HepG2 (cell line): ENCODE data around the gene LMAN1L. TPM values are rescaled to one million over a fixed set of nuclear protein-coding genes. Genes with fewer than 3 reads are reported as not detected.

Source experiments
- ATAC-seq: fragments of 200-7000 bp; cut with Tn5 transposase; 3 replicates; pipeline ENCODE4 v1.9.1; 2020; ENCODE audit warnings: mild to moderate bottlenecking, moderate library complexity
- BruUV-seq: library from RNA; stranded (reverse); fragments of 400-500 nt; replicated peaks from 2 replicates; lab custom pipeline; 2021; lab: Mats Ljungman, UMichigan
- CTCF ChIA-PET: fragments of 300-600 bp; formaldehyde crosslinking; extraction: SDS; loops from one replicate; lab custom pipeline; 2021; ENCODE audit warnings: low total read pairs, inconsistent platforms, low intra/inter-chr PET ratio; lab: Yijun Ruan, JAX
- POLR2A ChIA-PET: fragments of 350-600 bp; sonication (Branson Sonifier 250); formaldehyde crosslinking; loops from one replicate; lab custom pipeline; 2020; ENCODE audit warnings: antibody characterized with exemption, inconsistent platforms; lab: Yijun Ruan, JAX
- DNase-seq: peaks from one replicate; pipeline ENCODE4 v3.0.0-alpha.2; 2015; ENCODE audit warnings: low spot score
- FAIRE-seq: peaks from 3 replicates; lab custom pipeline; 2011; peaks lifted over from hg19 to GRCh38; lab: Jason Lieb, UNC
- H2AFZ ChIP-seq: one replicate; pipeline ENCODE4 v1.6.1; 2011; ENCODE audit warnings: low read length, inconsistent platforms
- H3K27ac ChIP-seq: fragments of 300-600 bp; 3 replicates; pipeline ENCODE4 v1.8.0; 2011; ENCODE audit warnings: mixed run types, mild to moderate bottlenecking, mixed read lengths, low read length, inconsistent platforms; ENCODE audit not compliant: insufficient read depth; ENCODE audit errors: extremely low read length
- H3K27me3 ChIP-seq, 2 experiments: fragments of 200-600 bp in 1 of 2; 2 replicates in 1 of 2; 3 replicates in 1 of 2; pipeline versions ENCODE4 v1.6.0 to v1.8.0; 2011; ENCODE audit warnings: low read length in 2 of 2, mild to moderate bottlenecking in 2 of 2, moderate library complexity in 2 of 2, inconsistent platforms in 1 of 2; ENCODE audit not compliant: insufficient read depth in 2 of 2, control insufficient read depth in 1 of 2
- H3K36me3 ChIP-seq, 2 experiments: fragments of 200-600 bp in 1 of 2; replicated peaks in 1 of 2; 2 replicates in 1 of 2; 3 replicates in 1 of 2; pipeline versions ENCODE4 v1.5.1 to v1.8.0; 2011; ENCODE audit warnings: low read length in 2 of 2, inconsistent platforms in 1 of 2; ENCODE audit not compliant: insufficient read depth in 2 of 2, control insufficient read depth in 1 of 2
- H3K4me1 ChIP-seq: 2 replicates; pipeline ENCODE4 v1.5.1; 2012; ENCODE audit warnings: low read length, inconsistent platforms; ENCODE audit not compliant: insufficient read depth
- H3K4me2 ChIP-seq: 2 replicates; pipeline ENCODE4 v1.6.0; 2011; ENCODE audit warnings: low read depth, low read length, inconsistent platforms
- H3K4me3 ChIP-seq, 3 experiments: fragments of 200-600 bp in 1 of 3; sonication (generic), shearing (Covaris generic) in 1 of 3; replicated peaks in 1 of 3; 2 replicates each; pipeline ENCODE4 v1.5.1; 2011 to 2016; ENCODE audit warnings: low read length in 3 of 3, inconsistent platforms in 2 of 3, low read depth in 2 of 3, mild to moderate bottlenecking in 2 of 3, control low read depth in 1 of 3, mixed read lengths in 1 of 3; ENCODE audit not compliant: insufficient read depth in 1 of 3
- H3K79me2 ChIP-seq: one replicate; pipeline ENCODE4 v1.6.1; 2011; ENCODE audit warnings: low read length, inconsistent platforms; ENCODE audit not compliant: insufficient read depth
- H3K9ac ChIP-seq: 2 replicates; pipeline ENCODE4 v1.6.0; 2011; ENCODE audit warnings: mild to moderate bottlenecking, low read depth, low read length, inconsistent platforms; ENCODE audit not compliant: insufficient read depth
- H3K9me3 ChIP-seq: 2 replicates; pipeline ENCODE4 v1.5.1; 2012; ENCODE audit warnings: mild to moderate bottlenecking, low read length
- H4K20me1 ChIP-seq: 2 replicates; pipeline ENCODE4 v1.6.0; 2011; ENCODE audit warnings: inconsistent platforms, mild to moderate bottlenecking, low read length, moderate library complexity; ENCODE audit not compliant: insufficient read depth
- FOXC1 ChIP-seq: sonication (generic); formaldehyde crosslinking; IDR thresholded peaks from 2 replicates; pipeline ENCODE4 v1.8.0; 2022; ENCODE audit warnings: mild to moderate bottlenecking, missing genetic modification reagents, borderline replicate concordance
- MAFK ChIP-seq, 2 experiments: IDR thresholded peaks in 1 of 2; conservative IDR thresholded peaks in 1 of 2; 2 replicates each; pipeline ENCODE4 v1.6.1; 2011; ENCODE audit warnings: improper control_type of control experiment in 2 of 2, low read length in 2 of 2
- MZF1 ChIP-seq: sonication (generic); formaldehyde crosslinking; IDR thresholded peaks from 2 replicates; pipeline ENCODE4 v1.8.1; 2023; ENCODE audit warnings: mild to moderate bottlenecking, missing genetic modification reagents, borderline replicate concordance
- NFE2 ChIP-seq: sonication (generic); formaldehyde crosslinking; IDR thresholded peaks from 2 replicates; pipeline ENCODE4 v1.4.0; 2020; ENCODE audit warnings: missing genetic modification reagents
- PAWR ChIP-seq: sonication (generic); formaldehyde crosslinking; IDR thresholded peaks from 2 replicates; pipeline ENCODE4 v1.4.0; 2020; ENCODE audit warnings: missing genetic modification reagents, mild to moderate bottlenecking, borderline replicate concordance
- STAG1 ChIP-seq: sonication (generic); formaldehyde crosslinking; IDR thresholded peaks from 2 replicates; pipeline ENCODE4 v1.4.0; 2020; ENCODE audit warnings: missing genetic modification reagents
- XRCC5 ChIP-seq: fragments of 200-400 bp; formaldehyde crosslinking; optimal IDR thresholded peaks from 2 replicates; pipeline ENCODE3; 2017; ENCODE audit warnings: mild to moderate bottlenecking, low read length
- ZBTB3 ChIP-seq: sonication (generic); formaldehyde crosslinking; IDR thresholded peaks from 2 replicates; pipeline ENCODE4 v1.4.0; 2020; ENCODE audit warnings: low read depth, mild to moderate bottlenecking, moderate library complexity, missing genetic modification reagents, borderline replicate concordance
- ZFP36L1 ChIP-seq: sonication (generic); formaldehyde crosslinking; IDR thresholded peaks from 2 replicates; pipeline ENCODE4 v1.8.0; 2022; ENCODE audit warnings: mild to moderate bottlenecking, missing genetic modification reagents, moderate library complexity
- ZNF180 ChIP-seq: sonication (generic); formaldehyde crosslinking; IDR thresholded peaks from 2 replicates; pipeline ENCODE4 v1.4.0; 2020; ENCODE audit warnings: low read depth, missing genetic modification reagents, borderline replicate concordance
- ZNF224 ChIP-seq: sonication (generic); formaldehyde crosslinking; IDR thresholded peaks from 2 replicates; pipeline ENCODE4 v1.5.0; 2020; ENCODE audit warnings: mild to moderate bottlenecking, missing genetic modification reagents
- ZNF660 ChIP-seq: sonication (generic); formaldehyde crosslinking; IDR thresholded peaks from 2 replicates; pipeline ENCODE4 v1.5.1; 2020; ENCODE audit warnings: mild to moderate bottlenecking, low read depth, missing genetic modification reagents, borderline replicate concordance
- WGBS: methylation state at CpG from one replicate; pipeline ENCODE4 v1.1.6; 2017; ENCODE audit warnings: low lambda C conversion rate; 5-methylcytosine and 5-hydroxymethylcytosine counted together
- in situ Hi-C: cut with HindIII; loops from 2 replicates; pipeline ENCODE4 v1.10.0; 2017; ENCODE audit warnings: low pct_unique_long_range_greater_than_20kb; ENCODE audit not compliant: extremely low pct_ligation_motif_present
- intact Hi-C: fragments of 100-400 bp; cut with micrococcal nuclease; formaldehyde crosslinking; loops from one replicate; pipeline ENCODE4 v1.10.0; 2022; ENCODE audit not compliant: unreplicated experiment
- polyA plus RNA-seq, 8 experiments: library from polyadenylated mRNA; depleted of rRNA in 3 of 8; stranded (reverse) in 7 of 8; unstranded in 1 of 8; fragments of >200 nt; fragmentation: Illumina TruSeq in 4 of 8; extraction: Trizol in 4 of 8; gene quantifications; 2 replicates each; pipeline versions ENCODE4 v1.2.1 to v1.2.3, GENCODE V29; 2011 to 2016; ENCODE audit warnings: low read depth in 4 of 8, missing spikeins in 1 of 8, mixed read lengths in 1 of 8; ENCODE audit not compliant: insufficient read depth in 1 of 8
- total RNA-seq, 5 experiments: library from RNA; depleted of rRNA; stranded (reverse); fragments of >200 nt; fragmentation: Illumina TruSeq; extraction: Trizol; gene quantifications; 2 replicates each; pipeline ENCODE4 v1.2.3, GENCODE V29; 2016; ENCODE audit warnings: low read depth in 1 of 5
- TF ChIP-seq, protein P1 (sequence below): sonication (generic); formaldehyde crosslinking; IDR thresholded peaks from 2 replicates; pipeline ENCODE4 v1.5.0; 2020; ENCODE audit warnings: mild to moderate bottlenecking, missing genetic modification reagents, moderate library complexity
- TF ChIP-seq, protein P2 (sequence below): sonication (generic); formaldehyde crosslinking; IDR thresholded peaks from 2 replicates; pipeline ENCODE4 v1.4.0; 2020; ENCODE audit warnings: low read depth, mild to moderate bottlenecking, missing genetic modification reagents
- TF ChIP-seq, protein P3 (sequence below): IDR thresholded peaks from 2 replicates; pipeline ENCODE4 v1.6.1; 2016; ENCODE audit warnings: low read depth, borderline replicate concordance
- TF ChIP-seq, protein P4 (sequence below): sonication (generic); formaldehyde crosslinking; IDR thresholded peaks from 2 replicates; pipeline ENCODE4 v1.4.0; 2020; ENCODE audit warnings: mild to moderate bottlenecking, missing genetic modification reagents, borderline replicate concordance

The LMAN1L gene
- total and polyA plus RNA-seq, 2 of the 13 experiments (the other 11 are each of a cell fraction or from before 2014, with no cell fraction given): not detected

DNA sequence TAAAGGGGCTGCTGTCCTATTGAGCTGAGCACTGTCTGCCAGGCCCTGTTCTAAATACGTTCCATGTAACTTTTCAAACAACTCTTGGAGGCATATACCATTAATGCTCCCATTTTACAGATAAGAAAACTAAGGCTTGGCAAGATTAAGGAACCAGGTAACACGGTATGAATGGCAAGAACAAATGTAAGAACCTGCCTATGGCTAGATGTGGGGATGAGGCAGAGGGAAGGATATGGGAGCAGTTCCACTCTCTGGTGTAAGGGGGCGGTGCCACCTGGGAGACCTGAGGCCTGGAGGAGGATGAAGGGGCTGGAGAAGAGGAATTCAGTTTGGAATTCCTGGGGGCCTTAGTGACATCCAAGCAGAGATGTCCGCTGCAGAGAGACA is 3.8 kb upstream of the LMAN1L start (continued):
- TF ChIP-seq, protein P1, sequence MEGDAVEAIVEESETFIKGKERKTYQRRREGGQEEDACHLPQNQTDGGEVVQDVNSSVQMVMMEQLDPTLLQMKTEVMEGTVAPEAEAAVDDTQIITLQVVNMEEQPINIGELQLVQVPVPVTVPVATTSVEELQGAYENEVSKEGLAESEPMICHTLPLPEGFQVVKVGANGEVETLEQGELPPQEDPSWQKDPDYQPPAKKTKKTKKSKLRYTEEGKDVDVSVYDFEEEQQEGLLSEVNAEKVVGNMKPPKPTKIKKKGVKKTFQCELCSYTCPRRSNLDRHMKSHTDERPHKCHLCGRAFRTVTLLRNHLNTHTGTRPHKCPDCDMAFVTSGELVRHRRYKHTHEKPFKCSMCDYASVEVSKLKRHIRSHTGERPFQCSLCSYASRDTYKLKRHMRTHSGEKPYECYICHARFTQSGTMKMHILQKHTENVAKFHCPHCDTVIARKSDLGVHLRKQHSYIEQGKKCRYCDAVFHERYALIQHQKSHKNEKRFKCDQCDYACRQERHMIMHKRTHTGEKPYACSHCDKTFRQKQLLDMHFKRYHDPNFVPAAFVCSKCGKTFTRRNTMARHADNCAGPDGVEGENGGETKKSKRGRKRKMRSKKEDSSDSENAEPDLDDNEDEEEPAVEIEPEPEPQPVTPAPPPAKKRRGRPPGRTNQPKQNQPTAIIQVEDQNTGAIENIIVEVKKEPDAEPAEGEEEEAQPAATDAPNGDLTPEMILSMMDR: peak; percentile 25; the same call in 1 of the 2 replicates
- TF ChIP-seq ZNF660 (CRISPR knock-in tag): no peak
- TF ChIP-seq MZF1 (CRISPR knock-in tag): no peak
- TF ChIP-seq ZBTB3 (CRISPR knock-in tag): no peak
- TF ChIP-seq STAG1 (CRISPR knock-in tag): peak; percentile 31; the same call in 1 of the 2 replicates
- TF ChIP-seq, protein P2, sequence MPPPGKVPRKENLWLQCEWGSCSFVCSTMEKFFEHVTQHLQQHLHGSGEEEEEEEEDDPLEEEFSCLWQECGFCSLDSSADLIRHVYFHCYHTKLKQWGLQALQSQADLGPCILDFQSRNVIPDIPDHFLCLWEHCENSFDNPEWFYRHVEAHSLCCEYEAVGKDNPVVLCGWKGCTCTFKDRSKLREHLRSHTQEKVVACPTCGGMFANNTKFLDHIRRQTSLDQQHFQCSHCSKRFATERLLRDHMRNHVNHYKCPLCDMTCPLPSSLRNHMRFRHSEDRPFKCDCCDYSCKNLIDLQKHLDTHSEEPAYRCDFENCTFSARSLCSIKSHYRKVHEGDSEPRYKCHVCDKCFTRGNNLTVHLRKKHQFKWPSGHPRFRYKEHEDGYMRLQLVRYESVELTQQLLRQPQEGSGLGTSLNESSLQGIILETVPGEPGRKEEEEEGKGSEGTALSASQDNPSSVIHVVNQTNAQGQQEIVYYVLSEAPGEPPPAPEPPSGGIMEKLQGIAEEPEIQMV: no peak
- no peak for TF ChIP-seq FOXC1 (CRISPR knock-in tag)
- TF ChIP-seq ZNF180 (CRISPR knock-in tag): no peak
- TF ChIP-seq, protein P3, sequence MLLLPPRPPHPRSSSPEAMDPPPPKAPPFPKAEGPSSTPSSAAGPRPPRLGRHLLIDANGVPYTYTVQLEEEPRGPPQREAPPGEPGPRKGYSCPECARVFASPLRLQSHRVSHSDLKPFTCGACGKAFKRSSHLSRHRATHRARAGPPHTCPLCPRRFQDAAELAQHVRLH: no peak

DNA sequence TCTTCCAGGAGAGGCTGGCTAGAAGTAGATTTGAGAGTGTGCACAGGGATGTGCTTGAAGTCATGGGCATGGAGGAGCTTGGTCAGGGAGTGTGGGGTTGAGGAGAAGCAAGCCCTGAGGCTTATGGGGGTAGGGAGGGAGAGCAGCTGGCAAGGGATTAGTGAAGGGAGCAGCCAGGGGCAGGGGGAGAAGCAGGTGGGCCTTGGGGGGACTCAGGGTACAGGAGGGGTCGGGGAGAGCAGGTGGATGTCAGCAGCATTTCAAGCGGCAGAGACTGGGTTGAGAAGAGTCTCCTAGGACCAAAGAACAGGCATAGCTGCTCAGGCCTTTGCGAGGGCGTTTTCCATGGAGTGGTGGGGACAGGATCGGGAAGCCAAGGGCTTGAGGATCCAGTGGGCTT is 3.4 kb upstream of the LMAN1L start:
- ChIA-PET CTCF (no interaction called here), POLR2A (no interaction called here)
- DNase-seq: no peak
- Histone ChIP-seq H3K4me3 (no peak overlapping the region), H3K27me3 (peaks cover 0 to 8% of the 10 kb centered on the region in 2 experiments; a peak in 2 of 5 replicates), H3K36me3 (no peaks in the 10 kb centered on the region; a peak in 1 of 5 replicates), H3K4me1 (peaks cover 10% of the 10 kb centered on the region), H3K9me3 (no peaks in the 10 kb centered on the region), H3K9ac (no peak overlapping the region), H3K27ac (no peak overlapping the region), H3K4me2 (no peak overlapping the region), H2AFZ (no peak overlapping the region), H4K20me1 (no peaks in the 10 kb centered on the region), H3K79me2 (no peaks in the 10 kb centered on the region)
- 14% methylated on average over 5 of the region's 5 CpGs for WGBS
- BruUV-seq: no TSS peak
- no peak for FAIRE-seq
- peak; percentile 13 for ATAC-seq
- intact Hi-C loops: no loop called here
- in situ Hi-C loops: no loop called here
- TF ChIP-seq ZNF224: no peak
- no peak for TF ChIP-seq PAWR (CRISPR knock-in tag)
- TF ChIP-seq MAFK (conservative IDR thresholded peaks at IDR 0.05 in 1 of 2, IDR thresholded peaks at IDR 0.05 in 1 of 2; ENCODE audit: low read length in 2 of 2): no peak
- no peak for TF ChIP-seq XRCC5
- TF ChIP-seq, protein P4, sequence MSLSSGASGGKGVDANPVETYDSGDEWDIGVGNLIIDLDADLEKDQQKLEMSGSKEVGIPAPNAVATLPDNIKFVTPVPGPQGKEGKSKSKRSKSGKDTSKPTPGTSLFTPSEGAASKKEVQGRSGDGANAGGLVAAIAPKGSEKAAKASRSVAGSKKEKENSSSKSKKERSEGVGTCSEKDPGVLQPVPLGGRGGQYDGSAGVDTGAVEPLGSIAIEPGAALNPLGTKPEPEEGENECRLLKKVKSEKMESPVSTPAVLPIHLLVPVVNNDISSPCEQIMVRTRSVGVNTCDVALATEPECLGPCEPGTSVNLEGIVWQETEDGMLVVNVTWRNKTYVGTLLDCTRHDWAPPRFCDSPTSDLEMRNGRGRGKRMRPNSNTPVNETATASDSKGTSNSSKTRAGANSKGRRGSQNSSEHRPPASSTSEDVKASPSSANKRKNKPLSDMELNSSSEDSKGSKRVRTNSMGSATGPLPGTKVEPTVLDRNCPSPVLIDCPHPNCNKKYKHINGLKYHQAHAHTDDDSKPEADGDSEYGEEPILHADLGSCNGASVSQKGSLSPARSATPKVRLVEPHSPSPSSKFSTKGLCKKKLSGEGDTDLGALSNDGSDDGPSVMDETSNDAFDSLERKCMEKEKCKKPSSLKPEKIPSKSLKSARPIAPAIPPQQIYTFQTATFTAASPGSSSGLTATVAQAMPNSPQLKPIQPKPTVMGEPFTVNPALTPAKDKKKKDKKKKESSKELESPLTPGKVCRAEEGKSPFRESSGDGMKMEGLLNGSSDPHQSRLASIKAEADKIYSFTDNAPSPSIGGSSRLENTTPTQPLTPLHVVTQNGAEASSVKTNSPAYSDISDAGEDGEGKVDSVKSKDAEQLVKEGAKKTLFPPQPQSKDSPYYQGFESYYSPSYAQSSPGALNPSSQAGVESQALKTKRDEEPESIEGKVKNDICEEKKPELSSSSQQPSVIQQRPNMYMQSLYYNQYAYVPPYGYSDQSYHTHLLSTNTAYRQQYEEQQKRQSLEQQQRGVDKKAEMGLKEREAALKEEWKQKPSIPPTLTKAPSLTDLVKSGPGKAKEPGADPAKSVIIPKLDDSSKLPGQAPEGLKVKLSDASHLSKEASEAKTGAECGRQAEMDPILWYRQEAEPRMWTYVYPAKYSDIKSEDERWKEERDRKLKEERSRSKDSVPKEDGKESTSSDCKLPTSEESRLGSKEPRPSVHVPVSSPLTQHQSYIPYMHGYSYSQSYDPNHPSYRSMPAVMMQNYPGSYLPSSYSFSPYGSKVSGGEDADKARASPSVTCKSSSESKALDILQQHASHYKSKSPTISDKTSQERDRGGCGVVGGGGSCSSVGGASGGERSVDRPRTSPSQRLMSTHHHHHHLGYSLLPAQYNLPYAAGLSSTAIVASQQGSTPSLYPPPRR (CRISPR knock-in tag): no peak
- TF ChIP-seq NFE2 (CRISPR knock-in tag): no peak
- no peak for TF ChIP-seq ZFP36L1 (CRISPR knock-in tag)
